ENCODE results near the gene ARL14EPL. TPM values are rescaled to one million over a fixed set of nuclear protein-coding genes. Genes with fewer than 3 reads are reported as not detected.

ARL14EPL gene
- not detected for polyA plus RNA-seq (2013, experiment 1 of 4)
- not detected for polyA plus RNA-seq (2013, experiment 2 of 4)
- polyA plus RNA-seq (2013, experiment 3 of 4), result not detected
- polyA plus RNA-seq (2013, experiment 4 of 4), result not detected

- Histone ChIP-seq H3K4me3 (ENCODE audit: insufficient read depth, low read depth, low read length) (no peak within 1 kb of the TSS), H3K27ac (ENCODE audit: insufficient read depth, low read depth, low read length, poor library complexity, severe bottlenecking) (no peak within 1 kb of the TSS)
- 76% methylated on average over 7 to 8 of the region's 9 CpGs for WGBS, 2 experiments
These were observed at the start of gene ARL14EPL for GRCh38 chr5:116032094-116032517. Gene ARL14EPL, plus strand, starts transcription at chr5:116032472. Its CDS starts 18,994 bp downstream, at chr5:116051466.

GRCh38 chr5:115983519-115983918 lies 48.8 kb upstream of the ARL14EPL start:
- Histone ChIP-seq H3K9me3 (ENCODE audit: control insufficient read depth, low read length) (no peaks in the 10 kb centered on the region), H3K4me3 (ENCODE audit: insufficient read depth, low read depth, low read length) (no peak overlapping the region), H3K27me3 (ENCODE audit: control insufficient read depth, insufficient read depth, low read length, poor library complexity, severe bottlenecking) (no peaks in the 10 kb centered on the region), H3K4me1 (ENCODE audit: control insufficient read depth, insufficient read depth, low read length) (no peaks in the 10 kb centered on the region), H3K27ac (ENCODE audit: insufficient read depth, low read depth, low read length, poor library complexity, severe bottlenecking) (no peak overlapping the region), H3K36me3 (ENCODE audit: control insufficient read depth, insufficient read depth, low read length) (no peaks in the 10 kb centered on the region)
- WGBS, 2 experiments, result 100% methylated on average over 1 of the region's 1 CpG

More at GRCh38 chr5:116032094-116032517, at the start of gene ARL14EPL:
- Histone ChIP-seq H3K36me3 (ENCODE audit: control insufficient read depth, insufficient read depth, low read length) (no peaks in the 10 kb centered on the region), H3K27me3 (ENCODE audit: control insufficient read depth, insufficient read depth, low read length, poor library complexity, severe bottlenecking) (no peaks in the 10 kb centered on the region), H3K9me3 (ENCODE audit: control insufficient read depth, low read length) (no peaks in the 10 kb centered on the region), H3K4me1 (ENCODE audit: control insufficient read depth, insufficient read depth, low read length) (no peaks in the 10 kb centered on the region)

- no peaks in the 10 kb centered on the region for H3K36me3 ChIP-seq (ENCODE audit: control insufficient read depth, insufficient read depth, low read length)
- H3K9me3 ChIP-seq (ENCODE audit: control insufficient read depth, low read length), result no peaks in the 10 kb centered on the region
- H3K27ac ChIP-seq (ENCODE audit: insufficient read depth, low read depth, low read length, poor library complexity, severe bottlenecking), result no peak overlapping the region
- 96 to 97% methylated on average over 8 to 10 of the region's 10 CpGs for WGBS, 2 experiments
- no peak overlapping the region for H3K4me3 ChIP-seq (ENCODE audit: insufficient read depth, low read depth, low read length)
- H3K4me1 ChIP-seq (ENCODE audit: control insufficient read depth, insufficient read depth, low read length), result no peaks in the 10 kb centered on the region
- no peaks in the 10 kb centered on the region for H3K27me3 ChIP-seq (ENCODE audit: control insufficient read depth, insufficient read depth, low read length, poor library complexity, severe bottlenecking)
These were observed 46.2 kb upstream of the ARL14EPL start for GRCh38 chr5:115985802-115986757.

- Histone ChIP-seq H3K9me3 (ENCODE audit: control insufficient read depth, low read length) (no peaks in the 10 kb centered on the region), H3K4me1 (ENCODE audit: control insufficient read depth, insufficient read depth, low read length) (no peaks in the 10 kb centered on the region), H3K4me3 (ENCODE audit: insufficient read depth, low read depth, low read length) (no peak overlapping the region), H3K27me3 (ENCODE audit: control insufficient read depth, insufficient read depth, low read length, poor library complexity, severe bottlenecking) (no peaks in the 10 kb centered on the region), H3K36me3 (ENCODE audit: control insufficient read depth, insufficient read depth, low read length) (no peaks in the 10 kb centered on the region), H3K27ac (ENCODE audit: insufficient read depth, low read depth, low read length, poor library complexity, severe bottlenecking) (no peak overlapping the region)
- WGBS, 2 experiments, result 90 to 91% methylated on average over 1 to 2 of the region's 2 CpGs
These were observed 44.3 kb upstream of the ARL14EPL start for GRCh38 chr5:115988002-115988401.

GRCh38 chr5:115992848-115993350 lies 39.4 kb upstream of the ARL14EPL start:
- no peaks in the 10 kb centered on the region for H3K4me1 ChIP-seq (ENCODE audit: control insufficient read depth, insufficient read depth, low read length)
- 80 to 97% methylated on average over 1 to 4 of the region's 5 CpGs for WGBS, 2 experiments
- no peaks in the 10 kb centered on the region for H3K9me3 ChIP-seq (ENCODE audit: control insufficient read depth, low read length)
- no peaks in the 10 kb centered on the region for H3K27me3 ChIP-seq (ENCODE audit: control insufficient read depth, insufficient read depth, low read length, poor library complexity, severe bottlenecking)
- H3K36me3 ChIP-seq (ENCODE audit: control insufficient read depth, insufficient read depth, low read length), result no peaks in the 10 kb centered on the region
- no peak overlapping the region for H3K4me3 ChIP-seq (ENCODE audit: insufficient read depth, low read depth, low read length)
- no peak overlapping the region for H3K27ac ChIP-seq (ENCODE audit: insufficient read depth, low read depth, low read length, poor library complexity, severe bottlenecking)

GRCh38 chr5:115995351-115995750 lies 36.9 kb upstream of the ARL14EPL start:
- 94 to 95% methylated on average over 6 of the region's 6 CpGs for WGBS, 2 experiments
- H3K9me3 ChIP-seq (ENCODE audit: control insufficient read depth, low read length), result no peaks in the 10 kb centered on the region
- no peaks in the 10 kb centered on the region for H3K27me3 ChIP-seq (ENCODE audit: control insufficient read depth, insufficient read depth, low read length, poor library complexity, severe bottlenecking)
- H3K36me3 ChIP-seq (ENCODE audit: control insufficient read depth, insufficient read depth, low read length), result no peaks in the 10 kb centered on the region
- no peaks in the 10 kb centered on the region for H3K4me1 ChIP-seq (ENCODE audit: control insufficient read depth, insufficient read depth, low read length)
- no peak overlapping the region for H3K27ac ChIP-seq (ENCODE audit: insufficient read depth, low read depth, low read length, poor library complexity, severe bottlenecking)
- no peak overlapping the region for H3K4me3 ChIP-seq (ENCODE audit: insufficient read depth, low read depth, low read length)

GRCh38 chr5:116002116-116002906 lies 30.0 kb upstream of the ARL14EPL start:
- H3K9me3 ChIP-seq (ENCODE audit: control insufficient read depth, low read length), result no peaks in the 10 kb centered on the region
- no peak overlapping the region for H3K27ac ChIP-seq (ENCODE audit: insufficient read depth, low read depth, low read length, poor library complexity, severe bottlenecking)
- H3K4me1 ChIP-seq (ENCODE audit: control insufficient read depth, insufficient read depth, low read length), result no peaks in the 10 kb centered on the region
- H3K36me3 ChIP-seq (ENCODE audit: control insufficient read depth, insufficient read depth, low read length), result no peaks in the 10 kb centered on the region
- WGBS, 2 experiments, result 85 to 86% methylated on average over 6 of the region's 6 CpGs
- no peak overlapping the region for H3K4me3 ChIP-seq (ENCODE audit: insufficient read depth, low read depth, low read length)
- H3K27me3 ChIP-seq (ENCODE audit: control insufficient read depth, insufficient read depth, low read length, poor library complexity, severe bottlenecking), result no peaks in the 10 kb centered on the region

GRCh38 chr5:116004248-116004647 lies 28.0 kb upstream of the ARL14EPL start:
- no peaks in the 10 kb centered on the region for H3K36me3 ChIP-seq (ENCODE audit: control insufficient read depth, insufficient read depth, low read length)
- 92 to 97% methylated on average over 2 to 3 of the region's 3 CpGs for WGBS, 2 experiments
- no peaks in the 10 kb centered on the region for H3K9me3 ChIP-seq (ENCODE audit: control insufficient read depth, low read length)
- H3K4me3 ChIP-seq (ENCODE audit: insufficient read depth, low read depth, low read length), result no peak overlapping the region
- H3K27me3 ChIP-seq (ENCODE audit: control insufficient read depth, insufficient read depth, low read length, poor library complexity, severe bottlenecking), result no peaks in the 10 kb centered on the region
- H3K27ac ChIP-seq (ENCODE audit: insufficient read depth, low read depth, low read length, poor library complexity, severe bottlenecking), result no peak overlapping the region
- no peaks in the 10 kb centered on the region for H3K4me1 ChIP-seq (ENCODE audit: control insufficient read depth, insufficient read depth, low read length)

- Histone ChIP-seq H3K27ac (ENCODE audit: insufficient read depth, low read depth, low read length, poor library complexity, severe bottlenecking) (no peak overlapping the region), H3K4me1 (ENCODE audit: control insufficient read depth, insufficient read depth, low read length) (no peaks in the 10 kb centered on the region), H3K27me3 (ENCODE audit: control insufficient read depth, insufficient read depth, low read length, poor library complexity, severe bottlenecking) (no peaks in the 10 kb centered on the region), H3K9me3 (ENCODE audit: control insufficient read depth, low read length) (no peaks in the 10 kb centered on the region), H3K4me3 (ENCODE audit: insufficient read depth, low read depth, low read length) (no peak overlapping the region), H3K36me3 (ENCODE audit: control insufficient read depth, insufficient read depth, low read length) (no peaks in the 10 kb centered on the region)
- WGBS, 2 experiments, result 83 to 97% methylated on average over 2 to 3 of the region's 3 CpGs
These were observed 22.5 kb upstream of the ARL14EPL start for GRCh38 chr5:116009806-116010205.

GRCh38 chr5:116011046-116011445 lies 21.2 kb upstream of the ARL14EPL start:
- no peaks in the 10 kb centered on the region for H3K4me1 ChIP-seq (ENCODE audit: control insufficient read depth, insufficient read depth, low read length)

More at GRCh38 chr5:116011046-116011445, 21.2 kb upstream of the ARL14EPL start:
- no peaks in the 10 kb centered on the region for H3K36me3 ChIP-seq (ENCODE audit: control insufficient read depth, insufficient read depth, low read length)
- no peak overlapping the region for H3K4me3 ChIP-seq (ENCODE audit: insufficient read depth, low read depth, low read length)
- no peaks in the 10 kb centered on the region for H3K27me3 ChIP-seq (ENCODE audit: control insufficient read depth, insufficient read depth, low read length, poor library complexity, severe bottlenecking)
- H3K9me3 ChIP-seq (ENCODE audit: control insufficient read depth, low read length), result no peaks in the 10 kb centered on the region
- H3K27ac ChIP-seq (ENCODE audit: insufficient read depth, low read depth, low read length, poor library complexity, severe bottlenecking), result no peak overlapping the region

Measured in ectodermal cell (in vitro differentiated cells).